Muscle of leg (tissue), 16 donors: Measurements from ENCODE around the gene DTNB. TPM values are rescaled to one million over a fixed set of nuclear protein-coding genes. Genes with fewer than 3 reads are reported as not detected.

ENCODE experiments used
- DNase-seq: peaks from one replicate; pipeline ENCODE4 v3.0.0; 2013
- H3K27ac ChIP-seq: one replicate; pipeline ENCODE4 v1.5.1; 2013; ENCODE audit warnings: mild to moderate bottlenecking, low read length, control low read depth
- H3K27me3 ChIP-seq: one replicate; pipeline ENCODE4 v1.6.1; 2013; ENCODE audit warnings: low read length; ENCODE audit not compliant: control insufficient read depth, insufficient read depth
- H3K36me3 ChIP-seq: one replicate; pipeline ENCODE4 v1.6.1; 2013; ENCODE audit warnings: low read length; ENCODE audit not compliant: control insufficient read depth, insufficient read depth
- H3K4me1 ChIP-seq: one replicate; pipeline ENCODE4 v1.6.1; 2013; ENCODE audit warnings: low read length; ENCODE audit not compliant: control insufficient read depth, insufficient read depth
- H3K4me3 ChIP-seq: one replicate; pipeline ENCODE4 v1.5.1; 2013; ENCODE audit warnings: low read length, control low read depth
- H3K9me3 ChIP-seq: replicated peaks from 2 replicates; pipeline ENCODE4 v1.6.1; 2013; ENCODE audit warnings: low read depth, low read length; ENCODE audit not compliant: control insufficient read depth
- WGBS: methylation state at CpG from one replicate; pipeline ENCODE4 v1.1.5; 2013; ENCODE audit warnings: missing lambda C conversion rate; ENCODE audit not compliant: insufficient coverage; 5-methylcytosine and 5-hydroxymethylcytosine counted together
- long read RNA-seq, 11 donors: transcript quantifications; one replicate each; lab custom pipeline, GENCODE V29; 2026
- polyA plus RNA-seq, 8 donors: library from polyadenylated mRNA; unstranded; fragments of 120-200 nt; gene quantifications; one replicate each; pipeline versions ENCODE4 v1.2.1 to v1.2.3, GENCODE V29; 2013; ENCODE audit warnings: inconsistent platforms in 1 of 8, low replicate concordance in 1 of 8; ENCODE audit not compliant: insufficient read length in 8 of 8, insufficient read depth in 1 of 8
- total RNA-seq: library from RNA; stranded (reverse); fragments of 120-200 nt; gene quantifications from one replicate; pipeline ENCODE4 v1.2.4, GENCODE V29; 2013

The DTNB gene
- total RNA-seq (3.7 TPM), polyA plus RNA-seq (1 to 10 TPM; 4.5 to 6.7 (median 5.5) TPM)
- long read RNA-seq, donor 1, result 0 reads
- long read RNA-seq, donor 2, result 0 reads
- long read RNA-seq, donor 3, result 0 reads
- long read RNA-seq, donor 4, result 0 reads
- long read RNA-seq, donor 5, result 0 reads
- long read RNA-seq, donor 6, partial matches to known transcripts, result 0 of 1 reads
- long read RNA-seq, donor 6, other reads (novel, unspliced or antisense), result 0 of 1 reads
- long read RNA-seq, donor 7, result 0 reads
- long read RNA-seq, donor 8, result 0 reads
- long read RNA-seq, donor 9, partial matches to known transcripts, result 0 of 1 reads
- long read RNA-seq, donor 9, other reads (novel, unspliced or antisense), result 0 of 1 reads
- long read RNA-seq, donor 10, result 0 reads
- long read RNA-seq, donor 11, result 0 reads

GRCh38 chr2:25673300-25674076, at the start of gene DTNB:
Gene DTNB (minus strand): TSS chr2:25673577. CDS start chr2:25652660, 20,917 bp downstream.
- Histone ChIP-seq H3K36me3 (no peaks in the 10 kb centered on the region), H3K27ac (peak within 1 kb of the TSS; percentile 65), H3K4me3 (peak within 1 kb of the TSS; percentile 62), H3K27me3 (no peaks in the 10 kb centered on the region), H3K9me3 (peaks cover 4% of the 10 kb centered on the region), H3K4me1 (peaks cover 10% of the 10 kb centered on the region)
- under 1% methylated on average over 79 of the region's 111 CpGs for WGBS
- peak; percentile 90 for DNase-seq

- no peaks in the 10 kb centered on the region for H3K36me3 ChIP-seq
- WGBS, result no CpG with 5 or more reads among the region's 3 CpGs
Observed at GRCh38 chr2:25722224-25722623, 48.8 kb upstream of the DTNB start.

GRCh38 chr2:25720575-25720974, 47.2 kb upstream of the DTNB start:
- Histone ChIP-seq H3K27ac (no peak overlapping the region), H3K36me3 (no peaks in the 10 kb centered on the region), H3K27me3 (peaks cover 4% of the 10 kb centered on the region), H3K4me3 (no peak overlapping the region), H3K4me1 (no peaks in the 10 kb centered on the region), H3K9me3 (no peaks in the 10 kb centered on the region)
- 43% methylated on average over 1 of the region's 1 CpG for WGBS
- DNase-seq, result no peak

More at GRCh38 chr2:25722224-25722623, 48.8 kb upstream of the DTNB start:
- H3K27ac ChIP-seq, result no peak overlapping the region
- no peaks in the 10 kb centered on the region for H3K9me3 ChIP-seq
- DNase-seq, result no peak
- H3K4me1 ChIP-seq, result no peaks in the 10 kb centered on the region
- H3K27me3 ChIP-seq, result peaks cover 4% of the 10 kb centered on the region
- H3K4me3 ChIP-seq, result no peak overlapping the region

- peaks cover 2% of the 10 kb centered on the region for H3K27me3 ChIP-seq
- no peak for DNase-seq
- H3K4me3 ChIP-seq, result no peak overlapping the region
- no peak overlapping the region for H3K27ac ChIP-seq
- no peaks in the 10 kb centered on the region for H3K4me1 ChIP-seq
- 75% methylated on average over 1 of the region's 1 CpG for WGBS
- no peaks in the 10 kb centered on the region for H3K36me3 ChIP-seq
- H3K9me3 ChIP-seq, result no peaks in the 10 kb centered on the region
Observed at GRCh38 chr2:25714740-25715139, 41.4 kb upstream of the DTNB start.

GRCh38 chr2:25712455-25712854, 39.1 kb upstream of the DTNB start:
- H3K27ac ChIP-seq, result no peak overlapping the region
- H3K27me3 ChIP-seq, result peaks cover 2% of the 10 kb centered on the region
- no CpG with 5 or more reads among the region's 5 CpGs for WGBS
- no peak overlapping the region for H3K4me3 ChIP-seq
- H3K4me1 ChIP-seq, result no peaks in the 10 kb centered on the region
- DNase-seq, result no peak
- no peaks in the 10 kb centered on the region for H3K9me3 ChIP-seq
- H3K36me3 ChIP-seq, result no peaks in the 10 kb centered on the region

DNA sequence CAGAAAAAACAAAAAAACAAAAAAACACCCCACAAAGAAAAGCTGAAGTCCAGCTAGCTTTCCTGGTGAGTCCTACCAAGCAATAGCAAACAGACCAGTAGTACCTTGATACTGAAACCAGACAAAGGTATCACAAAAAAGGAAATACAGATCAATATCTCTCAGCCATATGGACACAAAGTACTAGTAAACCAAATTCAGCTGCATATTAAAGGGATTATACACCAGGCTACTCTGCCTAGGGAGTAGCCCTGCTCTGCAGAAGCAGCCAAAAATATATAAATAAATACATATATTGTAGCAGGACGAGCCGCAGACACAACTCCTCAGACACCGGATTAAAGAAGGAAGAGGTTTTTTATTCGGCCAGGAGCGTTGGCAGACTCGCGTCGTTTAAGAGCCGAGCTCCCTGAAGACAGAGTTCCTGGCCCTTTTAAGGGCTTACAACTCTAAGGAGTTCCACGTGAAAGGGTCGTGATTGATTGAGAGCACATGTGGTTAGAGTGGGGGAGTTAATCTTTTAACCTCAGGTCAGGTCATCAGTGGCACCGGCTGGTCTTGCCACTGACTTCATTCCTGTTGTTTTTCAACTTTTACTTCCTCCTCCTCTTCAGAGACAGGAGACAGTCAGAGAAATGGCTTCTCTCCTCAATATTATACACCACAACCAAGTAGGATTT, 38.4 kb upstream of the DTNB start:
- peaks cover 2% of the 10 kb centered on the region for H3K27me3 ChIP-seq
- WGBS, result 4% methylated on average over 6 of the region's 12 CpGs
- H3K4me1 ChIP-seq, result no peaks in the 10 kb centered on the region
- H3K9me3 ChIP-seq, result no peaks in the 10 kb centered on the region
- no peak overlapping the region for H3K27ac ChIP-seq
- H3K36me3 ChIP-seq, result no peaks in the 10 kb centered on the region
- H3K4me3 ChIP-seq, result no peak overlapping the region
- peak; percentile 27 for DNase-seq

DNA sequence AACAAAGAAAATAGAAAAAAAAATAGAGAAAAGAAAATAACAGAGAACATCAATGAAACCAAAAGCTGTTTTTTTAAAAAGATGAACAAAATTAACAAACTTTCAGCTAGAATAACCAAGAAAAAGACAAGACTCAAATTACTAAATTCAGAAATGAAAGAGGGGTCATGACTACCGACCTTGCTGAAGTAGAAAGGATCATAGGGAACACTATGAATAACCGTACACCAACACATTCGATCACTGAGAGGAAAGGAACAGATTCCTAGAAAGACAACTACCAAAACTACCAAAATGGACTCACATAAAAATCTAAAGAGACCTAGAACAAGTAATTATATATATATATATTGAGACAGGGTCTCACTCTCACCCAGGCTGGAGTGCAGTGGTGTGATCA, 37.4 kb upstream of the DTNB start:
- no peak for DNase-seq
- WGBS, result no CpG with 5 or more reads among the region's 3 CpGs
- peaks cover 2% of the 10 kb centered on the region for H3K27me3 ChIP-seq
- no peaks in the 10 kb centered on the region for H3K4me1 ChIP-seq
- H3K4me3 ChIP-seq, result no peak overlapping the region
- no peaks in the 10 kb centered on the region for H3K9me3 ChIP-seq
- H3K27ac ChIP-seq, result no peak overlapping the region
- H3K36me3 ChIP-seq, result no peaks in the 10 kb centered on the region

DNA sequence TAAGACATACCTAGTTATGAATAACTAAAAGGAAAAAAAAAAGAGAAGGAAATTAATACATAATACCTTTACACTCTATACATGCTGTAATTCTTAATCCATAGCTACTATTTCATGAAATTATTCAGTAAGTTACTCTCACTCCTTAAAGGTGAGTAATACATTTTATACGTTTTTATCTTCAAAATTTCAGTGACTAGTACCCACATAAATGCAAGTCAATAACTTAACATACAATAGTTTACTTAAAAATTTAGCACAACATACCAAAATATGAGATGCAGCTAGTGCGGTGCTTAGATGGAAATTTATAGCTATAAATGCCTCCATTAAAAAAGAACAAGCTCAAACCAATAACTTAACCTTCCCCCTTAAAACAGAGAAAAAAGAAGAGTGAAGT, 36.0 kb upstream of the DTNB start:
- Histone ChIP-seq H3K27me3 (peaks cover 2% of the 10 kb centered on the region), H3K9me3 (no peaks in the 10 kb centered on the region), H3K4me3 (no peak overlapping the region), H3K4me1 (no peaks in the 10 kb centered on the region), H3K27ac (no peak overlapping the region), H3K36me3 (no peaks in the 10 kb centered on the region)
- DNase-seq, result no peak
- WGBS, result no CpG with 5 or more reads among the region's 2 CpGs

DNA sequence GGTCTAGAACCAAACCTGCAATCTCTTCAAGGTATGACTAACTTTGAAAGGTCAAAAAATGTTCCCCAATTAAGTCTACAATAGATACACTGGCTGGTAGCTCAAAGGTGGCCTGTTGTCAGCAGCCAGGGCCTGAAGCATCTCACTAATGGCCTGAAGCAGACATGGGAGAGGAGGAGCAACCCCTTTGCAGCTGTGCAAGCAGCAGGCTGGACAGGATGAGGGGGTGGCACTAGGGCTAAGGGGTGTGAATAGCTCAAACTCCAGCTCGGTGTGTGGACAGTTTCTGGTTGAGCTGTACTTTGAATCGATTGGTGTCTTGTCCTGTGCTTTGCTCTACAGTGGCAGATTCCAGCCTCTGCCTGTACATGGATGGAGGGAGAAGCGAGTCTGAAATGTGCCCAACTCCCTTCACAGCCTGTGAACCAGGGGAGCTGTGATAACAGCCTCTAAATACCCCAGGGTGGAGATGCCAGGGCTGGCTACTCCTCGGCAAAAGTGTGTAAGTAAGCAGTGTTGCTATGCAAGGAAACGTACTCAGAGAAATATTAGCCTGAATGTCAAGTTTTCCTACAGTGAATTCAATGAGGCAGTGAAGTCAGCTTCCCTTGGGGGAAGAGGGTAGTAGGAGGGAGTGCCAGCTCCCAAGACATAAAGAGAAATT, 34.7 kb upstream of the DTNB start:
- Histone ChIP-seq H3K36me3 (no peaks in the 10 kb centered on the region), H3K4me1 (no peaks in the 10 kb centered on the region), H3K4me3 (no peak overlapping the region), H3K9me3 (no peaks in the 10 kb centered on the region), H3K27ac (no peak overlapping the region), H3K27me3 (peaks cover 2% of the 10 kb centered on the region)
- 45% methylated on average over 4 of the region's 5 CpGs for WGBS
- DNase-seq, result no peak
